Bronchial epithelial cell (primary cell): ENCODE measurements around the gene CPA3. TPM values are rescaled to one million over a fixed set of nuclear protein-coding genes. Genes with fewer than 3 reads are reported as not detected.
A peak's percentile ranks its signal among the peaks of the same experiment; 100 is the strongest.

Experiments
- DNase-seq: peaks from one replicate; pipeline ENCODE4 v3.0.0-alpha.2; 2010; ENCODE audit warnings: low read depth
- FAIRE-seq: peaks from 2 replicates; lab custom pipeline; 2011; peaks lifted over from hg19 to GRCh38; lab: Jason Lieb, UNC
- H3K27me3 ChIP-seq: 2 replicates; pipeline ENCODE4 v1.5.1; 2011; ENCODE audit warnings: low read length; ENCODE audit not compliant: control insufficient read depth, insufficient read depth
- H3K36me3 ChIP-seq: 2 replicates; pipeline ENCODE4 v1.5.1; 2011; ENCODE audit warnings: low read length; ENCODE audit not compliant: control insufficient read depth, insufficient read depth
- H3K4me3 ChIP-seq: 2 replicates; pipeline ENCODE4 v1.5.1; 2011; ENCODE audit warnings: mild to moderate bottlenecking, low read depth, low read length, control low read depth
- total RNA-seq: library from RNA; depleted of rRNA; stranded (reverse); fragments of >200 nt; gene quantifications from 2 replicates; pipeline ENCODE4 v1.2.1, GENCODE V29; 2014
- TF ChIP-seq, protein P1 (sequence below): IDR thresholded peaks from 2 replicates; pipeline ENCODE4 v1.5.1; 2011; ENCODE audit warnings: mild to moderate bottlenecking, moderate library complexity, low read length, control low read depth, inconsistent platforms; ENCODE audit not compliant: insufficient read depth, severe bottlenecking

Gene CPA3
- total RNA-seq, 1 donor from 2014 or later: not detected

DNA sequence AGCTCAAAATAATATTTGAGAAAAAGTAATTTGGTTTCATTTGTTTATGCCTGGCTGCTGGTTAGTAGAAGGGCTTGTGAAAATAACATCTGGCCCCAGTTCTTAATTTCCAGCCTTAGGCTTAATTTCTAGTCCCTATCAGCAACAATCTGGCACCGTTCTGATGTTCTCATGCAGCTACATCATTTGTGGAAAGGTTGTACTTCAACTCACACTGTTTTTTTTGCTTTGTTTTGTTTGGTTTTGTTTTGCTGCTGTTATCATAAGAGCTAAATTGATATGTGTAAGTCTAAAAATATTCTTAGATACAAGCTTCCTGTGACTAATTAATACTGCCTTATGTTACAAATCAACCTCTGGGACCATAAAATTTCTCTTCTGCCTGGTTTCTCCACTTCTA, 8.9 kb downstream of the CPA3 start:
- Histone ChIP-seq H3K36me3 (no peaks in the 10 kb centered on the region), H3K4me3 (no peak overlapping the region), H3K27me3 (no peaks in the 10 kb centered on the region)
- FAIRE-seq: no peak
- TF ChIP-seq, protein P1, sequence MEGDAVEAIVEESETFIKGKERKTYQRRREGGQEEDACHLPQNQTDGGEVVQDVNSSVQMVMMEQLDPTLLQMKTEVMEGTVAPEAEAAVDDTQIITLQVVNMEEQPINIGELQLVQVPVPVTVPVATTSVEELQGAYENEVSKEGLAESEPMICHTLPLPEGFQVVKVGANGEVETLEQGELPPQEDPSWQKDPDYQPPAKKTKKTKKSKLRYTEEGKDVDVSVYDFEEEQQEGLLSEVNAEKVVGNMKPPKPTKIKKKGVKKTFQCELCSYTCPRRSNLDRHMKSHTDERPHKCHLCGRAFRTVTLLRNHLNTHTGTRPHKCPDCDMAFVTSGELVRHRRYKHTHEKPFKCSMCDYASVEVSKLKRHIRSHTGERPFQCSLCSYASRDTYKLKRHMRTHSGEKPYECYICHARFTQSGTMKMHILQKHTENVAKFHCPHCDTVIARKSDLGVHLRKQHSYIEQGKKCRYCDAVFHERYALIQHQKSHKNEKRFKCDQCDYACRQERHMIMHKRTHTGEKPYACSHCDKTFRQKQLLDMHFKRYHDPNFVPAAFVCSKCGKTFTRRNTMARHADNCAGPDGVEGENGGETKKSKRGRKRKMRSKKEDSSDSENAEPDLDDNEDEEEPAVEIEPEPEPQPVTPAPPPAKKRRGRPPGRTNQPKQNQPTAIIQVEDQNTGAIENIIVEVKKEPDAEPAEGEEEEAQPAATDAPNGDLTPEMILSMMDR: no peak
- no peak for DNase-seq

DNA sequence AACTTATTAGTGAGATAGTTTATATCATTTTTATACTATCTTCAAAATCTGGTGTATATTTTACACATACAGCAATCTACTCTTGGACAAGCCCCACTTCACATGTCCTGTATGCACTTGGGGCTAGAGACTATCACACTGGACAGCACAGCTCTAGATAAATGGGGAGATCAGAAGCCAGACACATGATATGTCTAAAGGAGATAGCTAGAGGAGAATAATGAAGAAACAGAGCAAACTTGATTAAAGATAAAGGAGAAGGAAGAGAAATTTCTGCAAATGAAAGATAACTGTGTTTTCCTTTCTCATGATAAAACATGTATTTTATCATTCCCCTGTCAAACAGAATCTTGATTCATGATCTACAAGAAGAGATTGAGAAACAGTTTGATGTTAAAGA, 13.0 kb downstream of the CPA3 start:
- FAIRE-seq: no peak
- Histone ChIP-seq H3K4me3 (no peak overlapping the region), H3K36me3 (no peaks in the 10 kb centered on the region), H3K27me3 (no peaks in the 10 kb centered on the region)
- no peak for DNase-seq
- TF ChIP-seq, protein P1: no peak

DNA sequence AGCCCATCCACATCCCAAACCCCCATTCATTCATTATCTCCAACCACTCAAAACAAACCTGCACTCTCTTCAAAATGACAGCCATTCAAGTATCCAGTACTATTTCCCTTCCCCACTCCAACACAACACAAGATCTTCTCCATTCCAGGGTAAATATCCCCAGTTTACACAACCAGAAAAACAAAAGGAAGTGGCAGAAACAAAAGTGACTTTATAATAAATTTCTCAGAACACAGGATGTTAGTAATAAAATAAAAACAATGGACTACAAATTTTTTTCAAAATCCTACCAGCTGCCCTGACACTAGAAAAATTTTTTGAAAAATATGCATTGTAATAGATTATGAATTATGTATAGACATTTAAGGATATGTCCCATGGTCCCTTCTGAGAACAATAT, 14.2 kb downstream of the CPA3 start:
- Histone ChIP-seq H3K27me3 (no peaks in the 10 kb centered on the region), H3K4me3 (no peak overlapping the region), H3K36me3 (no peaks in the 10 kb centered on the region)
- DNase-seq (no peak), FAIRE-seq (no peak)
- TF ChIP-seq, protein P1: no peak

DNA sequence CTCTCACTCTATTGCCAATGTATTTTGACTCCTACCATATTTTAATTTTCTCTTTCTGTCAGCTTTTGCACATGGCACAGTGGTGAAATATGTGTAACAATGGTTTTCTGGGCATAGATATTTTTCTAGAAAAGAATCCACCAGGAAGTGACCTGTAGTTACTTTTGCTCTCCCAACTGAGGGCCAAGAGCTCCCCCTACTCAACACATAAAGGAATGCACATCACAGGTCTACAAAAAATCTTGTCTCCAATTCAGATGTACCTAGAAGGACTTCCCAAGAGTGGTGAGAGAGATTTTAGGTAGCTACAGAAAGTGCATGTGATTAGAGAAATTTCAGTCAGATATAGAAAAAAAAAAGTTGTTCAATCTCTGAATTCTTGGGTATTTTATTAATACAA, 15.6 kb downstream of the CPA3 start:
- no peaks in the 10 kb centered on the region for H3K36me3 ChIP-seq
- DNase-seq (no peak), FAIRE-seq (no peak)
- no peaks in the 10 kb centered on the region for H3K27me3 ChIP-seq
- TF ChIP-seq, protein P1: no peak
- H3K4me3 ChIP-seq: no peak overlapping the region

DNA sequence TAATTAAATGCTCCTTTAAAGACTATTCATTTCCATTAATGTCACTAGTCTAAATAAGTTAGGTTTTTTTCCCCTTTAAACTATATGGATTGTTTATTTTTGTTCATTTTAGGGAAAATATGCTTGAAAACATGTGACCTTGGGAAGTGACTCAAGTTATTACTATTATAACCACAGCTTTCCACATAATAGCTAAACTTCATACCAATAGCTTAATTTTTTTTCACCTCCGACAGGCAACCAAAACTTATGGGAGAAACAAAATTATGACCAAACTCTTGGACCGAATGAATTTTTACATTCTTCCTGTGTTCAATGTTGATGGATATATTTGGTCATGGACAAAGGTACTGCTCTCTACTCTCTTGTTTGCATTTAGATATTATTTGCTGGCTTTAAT, 16.2 kb downstream of the CPA3 start:
- no peaks in the 10 kb centered on the region for H3K27me3 ChIP-seq
- no peak overlapping the region for H3K4me3 ChIP-seq
- FAIRE-seq (no peak), DNase-seq (no peak)
- H3K36me3 ChIP-seq: no peaks in the 10 kb centered on the region
- TF ChIP-seq, protein P1: no peak

DNA sequence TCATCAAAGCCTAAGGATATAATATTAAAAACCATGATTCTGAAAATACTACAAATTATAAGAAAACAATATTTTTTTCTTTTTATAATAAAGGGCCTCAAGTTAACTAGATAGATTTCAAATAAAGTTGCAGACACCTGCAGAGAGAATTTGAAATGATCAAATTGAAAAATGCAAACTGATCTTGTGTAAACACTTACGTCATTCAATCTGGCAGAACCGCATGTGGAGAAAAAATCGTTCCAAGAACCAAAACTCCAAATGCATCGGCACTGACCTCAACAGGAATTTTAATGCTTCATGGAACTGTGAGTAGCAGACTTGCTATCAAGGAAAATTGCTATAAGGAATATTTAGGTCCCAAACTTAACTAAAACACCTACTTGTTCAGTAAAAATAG, 17.2 kb downstream of the CPA3 start:
- Histone ChIP-seq H3K27me3 (no peaks in the 10 kb centered on the region), H3K4me3 (no peak overlapping the region), H3K36me3 (no peaks in the 10 kb centered on the region)
- no peak for FAIRE-seq
- peak; percentile 11 for DNase-seq
- TF ChIP-seq, protein P1: no peak
